HCT116 (cell line): Measurements from ENCODE around the gene ATP2C1. TPM values are rescaled to one million over a fixed set of nuclear protein-coding genes. Genes with fewer than 3 reads are reported as not detected.

ENCODE experiments used
- ATAC-seq: fragments of 200-7000 bp; cut with Tn5 transposase; 2 replicates; pipeline ENCODE4 v1.9.1; 2020; ENCODE audit warnings: mild to moderate bottlenecking, moderate library complexity
- BruUV-seq: library from RNA; stranded (reverse); fragments of 400-500 nt; replicated peaks from 2 replicates; lab custom pipeline; 2021; lab: Mats Ljungman, UMichigan
- CTCF ChIA-PET: fragments of 300-600 bp; sonication (Branson Sonifier 250); formaldehyde crosslinking; loops from one replicate; lab custom pipeline; 2021; ENCODE audit warnings: antibody characterized with exemption; lab: Charles Lee
- POLR2A ChIA-PET: fragments of 300-600, 350-600 bp; sonication (Branson Sonifier 250); formaldehyde crosslinking; loops from one replicate; lab custom pipeline; 2021; ENCODE audit warnings: antibody characterized with exemption; lab: Charles Lee
- RAD21 ChIA-PET, 2 experiments: fragments of 300-600 bp; sonication (Branson Sonifier 250); formaldehyde crosslinking; loops; one replicate each; lab custom pipeline; 2023; ENCODE audit warnings: low total read pairs in 2 of 2; ENCODE audit not compliant: uncharacterized antibody in 2 of 2, unreplicated experiment in 2 of 2, low non-redundant PET in 1 of 2; lab: Charles Lee
- DNase-seq: peaks from one replicate; pipeline ENCODE4 v3.0.0-alpha.2; 2010; ENCODE audit warnings: low read depth, low spot score
- H2AFZ ChIP-seq: fragments of 200-600 bp; shearing (Covaris generic), sonication (generic); 2 replicates; pipeline ENCODE4 v1.6.1; 2017; ENCODE audit warnings: low read depth, mixed run types, mixed read lengths, antibody characterized with exemption, low read length; ENCODE audit not compliant: poor library complexity, severe bottlenecking
- H3K27ac ChIP-seq: 2 replicates; pipeline ENCODE4 v1.5.1; 2012; ENCODE audit warnings: low read depth, low read length
- H3K27me3 ChIP-seq: fragments of 200-600 bp; sonication (generic); 2 replicates; pipeline ENCODE4 v1.6.1; 2016; ENCODE audit warnings: mixed run types, low read length, mixed read lengths; ENCODE audit not compliant: insufficient read depth
- H3K36me3 ChIP-seq, 2 experiments: fragments of 200-500 bp in 1 of 2; fragments of 200-600 bp in 1 of 2; sonication (Bioruptor generic) in 1 of 2; sonication (generic) in 1 of 2; 2 replicates each; pipeline versions ENCODE4 v1.5.1 to v1.6.1; 2014 to 2016; ENCODE audit warnings: low read length in 2 of 2, inconsistent platforms in 1 of 2, mixed read lengths in 1 of 2, mixed run types in 1 of 2; ENCODE audit not compliant: insufficient read depth in 2 of 2, control insufficient read depth in 1 of 2
- H3K4me1 ChIP-seq, 2 experiments: fragments of 200-600 bp in 1 of 2; sonication (generic) in 1 of 2; 2 replicates each; pipeline versions ENCODE4 v1.5.1 to v1.6.1; 2012 to 2017; ENCODE audit warnings: low read length in 2 of 2, inconsistent platforms in 1 of 2, mild to moderate bottlenecking in 1 of 2, mixed read lengths in 1 of 2, mixed run types in 1 of 2, moderate library complexity in 1 of 2; ENCODE audit not compliant: insufficient read depth in 2 of 2, control insufficient read depth in 1 of 2
- H3K4me2 ChIP-seq: fragments of 200-600 bp; sonication (generic); 2 replicates; pipeline ENCODE4 v1.6.1; 2017; ENCODE audit warnings: mixed run types, low read length, mixed read lengths
- H3K4me3 ChIP-seq, 2 experiments: fragments of 200-600 bp in 1 of 2; sonication (generic) in 1 of 2; replicated peaks in 1 of 2; 2 replicates each; pipeline ENCODE4 v1.5.1; 2011 to 2016; ENCODE audit warnings: low read length in 2 of 2, control low read depth in 1 of 2, low read depth in 1 of 2, mild to moderate bottlenecking in 1 of 2, mixed read lengths in 1 of 2, mixed run types in 1 of 2
- H3K79me2 ChIP-seq: fragments of 200-600 bp; sonication (generic); 2 replicates; pipeline ENCODE4 v1.6.1; 2017; ENCODE audit warnings: mild to moderate bottlenecking, mixed run types, low read length, moderate library complexity, mixed read lengths; ENCODE audit not compliant: insufficient read depth
- H3K9ac ChIP-seq: fragments of 200-600 bp; sonication (generic); 2 replicates; pipeline ENCODE4 v1.6.1; 2016; ENCODE audit warnings: low read length, mixed read lengths
- H3K9me2 ChIP-seq: fragments of 200-600 bp; sonication (generic), shearing (Covaris generic); 2 replicates; pipeline ENCODE4 v1.6.1; 2017; ENCODE audit warnings: mixed run types, mild to moderate bottlenecking, moderate library complexity; ENCODE audit not compliant: insufficient read depth
- H3K9me3 ChIP-seq, 2 experiments: fragments of 200-500 bp in 1 of 2; fragments of 200-600 bp in 1 of 2; sonication (Bioruptor generic) in 1 of 2; sonication (generic) in 1 of 2; 2 replicates each; pipeline ENCODE4 v1.6.1; 2014 to 2017; ENCODE audit warnings: low read length in 2 of 2, mixed read lengths in 2 of 2, inconsistent platforms in 1 of 2, low read depth in 1 of 2, mild to moderate bottlenecking in 1 of 2, mixed run types in 1 of 2, moderate library complexity in 1 of 2; ENCODE audit not compliant: control insufficient read depth in 1 of 2, insufficient read depth in 1 of 2
- H4K20me1 ChIP-seq: fragments of 200-600 bp; sonication (generic), shearing (Covaris generic); 2 replicates; pipeline ENCODE4 v1.6.1; 2017; ENCODE audit warnings: mixed run types, mild to moderate bottlenecking, moderate library complexity; ENCODE audit not compliant: insufficient read depth
- ATF3 ChIP-seq: IDR thresholded peaks from 2 replicates; pipeline ENCODE4 v1.6.1; 2012
- CBX3 ChIP-seq: IDR thresholded peaks from 2 replicates; pipeline ENCODE4 v1.6.1; 2012; ENCODE audit warnings: low read depth
- CEBPB ChIP-seq: IDR thresholded peaks from 2 replicates; pipeline ENCODE4 v1.6.1; 2012; ENCODE audit warnings: low read depth
- CTCF ChIP-seq, 3 experiments: fragments of 200-600 bp in 1 of 3; sonication (generic) in 1 of 3; IDR thresholded peaks in 2 of 3; conservative IDR thresholded peaks in 1 of 3; 2 replicates each; pipeline ENCODE4 v1.5.1; 2012 to 2017; ENCODE audit warnings: low read depth in 2 of 3, low read length in 2 of 3, antibody characterized with exemption in 1 of 3, borderline replicate concordance in 1 of 3, control low read depth in 1 of 3, mild to moderate bottlenecking in 1 of 3, mixed read lengths in 1 of 3, mixed run types in 1 of 3, moderate library complexity in 1 of 3; ENCODE audit not compliant: insufficient read depth in 1 of 3
- EGR1 ChIP-seq: IDR thresholded peaks from 2 replicates; pipeline ENCODE4 v1.6.1; 2012; ENCODE audit warnings: low read depth
- ELF1 ChIP-seq: IDR thresholded peaks from 2 replicates; pipeline ENCODE4 v1.6.1; 2012; ENCODE audit warnings: low read depth, borderline replicate concordance
- EZH2 ChIP-seq: fragments of 200-600 bp; sonication (generic); IDR thresholded peaks from 2 replicates; pipeline ENCODE4 v1.6.1; 2017; ENCODE audit warnings: antibody characterized with exemption, mixed run types
- EZH2phosphoT487 ChIP-seq: fragments of 200-600 bp; IDR thresholded peaks from 2 replicates; pipeline ENCODE4 v1.6.1; 2018; ENCODE audit warnings: antibody characterized with exemption, borderline replicate concordance
- FOSL1 ChIP-seq: IDR thresholded peaks from 2 replicates; pipeline ENCODE4 v1.6.1; 2012; ENCODE audit warnings: low read depth
- JUND ChIP-seq: IDR thresholded peaks from 2 replicates; pipeline ENCODE4 v1.6.1; 2012
- MAX ChIP-seq: IDR thresholded peaks from 2 replicates; pipeline ENCODE4 v1.6.1; 2012
- POLR2A ChIP-seq: IDR thresholded peaks from 2 replicates; pipeline ENCODE4 v1.7.0; 2011; ENCODE audit warnings: borderline replicate concordance; ENCODE audit not compliant: insufficient read depth, insufficient read length; ENCODE audit errors: extremely low read depth
- POLR2AphosphoS5 ChIP-seq: IDR thresholded peaks from 2 replicates; pipeline ENCODE4 v1.6.1; 2011; ENCODE audit warnings: mild to moderate bottlenecking, low read depth, low read length, moderate library complexity
- SP1 ChIP-seq: IDR thresholded peaks from 2 replicates; pipeline ENCODE4 v1.6.1; 2012; ENCODE audit warnings: low read depth
- TCF7L2 ChIP-seq: IDR thresholded peaks from 2 replicates; pipeline ENCODE4 v1.7.0; 2011; ENCODE audit warnings: borderline replicate concordance, inconsistent platforms; ENCODE audit not compliant: insufficient read depth, insufficient read length; ENCODE audit errors: extremely low read depth
- ZBTB33 ChIP-seq: IDR thresholded peaks from 2 replicates; pipeline ENCODE4 v1.6.1; 2011; ENCODE audit warnings: mild to moderate bottlenecking, low read length, moderate library complexity; ENCODE audit not compliant: insufficient replicate concordance; ENCODE audit errors: extremely low read depth
- ZFX ChIP-seq: fragments of 450-650 bp; IDR thresholded peaks from 2 replicates; pipeline ENCODE4 v1.6.1; 2017
- ZNF274 ChIP-seq: fragments of 200-500 bp; sonication (Bioruptor generic); IDR thresholded peaks from 2 replicates; pipeline ENCODE4 v1.6.1; 2014; ENCODE audit warnings: mild to moderate bottlenecking, low read depth, low read length, inconsistent platforms
- intact Hi-C: fragments of 100-400 bp; cut with micrococcal nuclease; formaldehyde crosslinking; loops from 2 replicates; pipeline ENCODE4 v1.10.0; 2022
- total RNA-seq: library from RNA; stranded (reverse); gene quantifications from one replicate; pipeline ENCODE4 v1.2.1, GENCODE V29; 2021; ENCODE audit not compliant: unreplicated experiment

ATP2C1 gene
- total RNA-seq, 1 experiment from 2014 or later, result 69.1 TPM

GRCh38 chr3:130846181-130846580 is 47.7 kb upstream of the ATP2C1 start:
- Histone ChIP-seq H3K36me3 (no peaks in the 10 kb centered on the region), H3K27ac (no peak overlapping the region), H3K4me1 (no peaks in the 10 kb centered on the region), H3K4me2 (no peak overlapping the region), H3K4me3 (no peak overlapping the region), H3K79me2 (no peaks in the 10 kb centered on the region), H4K20me1 (no peaks in the 10 kb centered on the region), H3K9me2 (no peaks in the 10 kb centered on the region), H2AFZ (no peak overlapping the region), H3K9ac (no peak overlapping the region), H3K9me3 (no peaks in the 10 kb centered on the region), H3K27me3 (peaks cover 19% of the 10 kb centered on the region; the same call in 1 of the 2 replicates)
- POLR2A ChIA-PET, result no interaction called here
- no peak for TF ChIP-seq JUND
- ATAC-seq (no peak), DNase-seq (no peak)
- CTCF ChIA-PET, result no interaction called here
- RAD21 ChIA-PET, result no interaction called here
- no TSS peak for BruUV-seq
- intact Hi-C loops, result no loop called here

- H3K79me2 ChIP-seq, result no peaks in the 10 kb centered on the region
- no peak overlapping the region for H3K27ac ChIP-seq
- ChIA-PET CTCF (no interaction called here), POLR2A (no interaction called here), RAD21 (no interaction called here)
- H3K36me3 ChIP-seq, result no peaks in the 10 kb centered on the region
- ATAC-seq (no peak), DNase-seq (no peak)
- TF ChIP-seq EZH2, result no peak
- TF ChIP-seq EZH2phosphoT487, result no peak
- no peak for TF ChIP-seq ELF1
- TF ChIP-seq TCF7L2, result no peak
- TF ChIP-seq ATF3, result no peak
- TF ChIP-seq POLR2AphosphoS5, result no peak
- TF ChIP-seq ZBTB33, result no peak
- TF ChIP-seq CBX3, result no peak
- no peak for TF ChIP-seq CEBPB
- no peak for TF ChIP-seq CTCF (IDR thresholded peaks at IDR 0.05 in 2 of 3, conservative IDR thresholded peaks at IDR 0.05 in 1 of 3; ENCODE audit: borderline replicate concordance in 1 of 3, insufficient read depth in 1 of 3, low read depth in 2 of 3, low read length in 2 of 3)
- TF ChIP-seq MAX, result no peak
- no peak for TF ChIP-seq FOSL1
- TF ChIP-seq POLR2A, result no peak
- TF ChIP-seq ZNF274, result no peak
- TF ChIP-seq EGR1, result no peak
- TF ChIP-seq SP1, result no peak
- TF ChIP-seq ZFX, result no peak
- H2AFZ ChIP-seq, result no peak overlapping the region
- no peaks in the 10 kb centered on the region for H3K9me2 ChIP-seq
- intact Hi-C loops, result no loop called here
- no peak overlapping the region for H3K4me3 ChIP-seq
- no peaks in the 10 kb centered on the region for H3K4me1 ChIP-seq
- H3K4me2 ChIP-seq, result no peak overlapping the region
- no peak overlapping the region for H3K9ac ChIP-seq
- H3K9me3 ChIP-seq, result no peaks in the 10 kb centered on the region
- BruUV-seq, result no TSS peak
- no peaks in the 10 kb centered on the region for H4K20me1 ChIP-seq
- H3K27me3 ChIP-seq, result peaks cover 27% of the 10 kb centered on the region; the same call in 1 of the 2 replicates
Observed at GRCh38 chr3:130849091-130849552, 44.8 kb upstream of the ATP2C1 start.
